GM23338 (cell line): ENCODE results near the gene AK3.

Experiments used
- CREB1 ChIP-seq: fragments of 250-450 bp; sonication (Bioruptor Pico); IDR thresholded peaks from 2 replicates; pipeline ENCODE4 v1.5.0; 2020; ENCODE audit warnings: low read depth, mild to moderate bottlenecking, moderate library complexity
- CTCF ChIP-seq, 2 experiments: fragments of 200-600 bp in 1 of 2; sonication (generic) in 1 of 2; conservative IDR thresholded peaks; 2 replicates each; pipeline versions ENCODE4 v1.5.1 to v1.6.1; 2016 to 2017; ENCODE audit warnings: antibody characterized with exemption in 2 of 2, low read depth in 2 of 2, mild to moderate bottlenecking in 2 of 2, moderate library complexity in 1 of 2
- EZH2 ChIP-seq: fragments of 200-600 bp; sonication (generic); IDR thresholded peaks from one replicate; pipeline ENCODE4 v1.8.0; 2017; ENCODE audit warnings: antibody characterized with exemption, mild to moderate bottlenecking, low read depth; ENCODE audit not compliant: unreplicated experiment
- EZH2phosphoT487 ChIP-seq: fragments of 200-600 bp; sonication (generic); IDR thresholded peaks from one replicate; pipeline ENCODE4 v1.8.1; 2018; ENCODE audit warnings: antibody characterized with exemption; ENCODE audit not compliant: unreplicated experiment
- JUNB ChIP-seq: IDR thresholded peaks from one replicate; pipeline ENCODE4 v1.6.1; 2016; ENCODE audit warnings: antibody characterized with exemption; ENCODE audit not compliant: unreplicated experiment
- NANOG ChIP-seq: IDR thresholded peaks from 2 replicates; pipeline ENCODE4 v1.6.1; 2016; ENCODE audit warnings: antibody characterized with exemption, borderline replicate concordance
- POLR2AphosphoS5 ChIP-seq: IDR thresholded peaks from 2 replicates; pipeline ENCODE4 v1.6.1; 2016; ENCODE audit warnings: antibody characterized with exemption, low read depth
- STAT1 ChIP-seq: IDR thresholded peaks from one replicate; pipeline ENCODE4 v1.6.1; 2016; ENCODE audit warnings: antibody characterized with exemption; ENCODE audit not compliant: unreplicated experiment
- ZNF331 ChIP-seq: fragments of 250-450 bp; sonication (Bioruptor Pico); IDR thresholded peaks from 2 replicates; pipeline ENCODE4 v1.5.0; 2020; ENCODE audit warnings: low read depth, mild to moderate bottlenecking, moderate library complexity
- TF ChIP-seq, protein P1 (sequence below): IDR thresholded peaks from one replicate; pipeline ENCODE4 v1.6.1; 2018; ENCODE audit warnings: antibody characterized with exemption; ENCODE audit not compliant: unreplicated experiment
- TF ChIP-seq, protein P2 (sequence below): IDR thresholded peaks from 2 replicates; pipeline ENCODE4 v1.6.1; 2016; ENCODE audit warnings: antibody characterized with exemption

- TF ChIP-seq ZNF331 (CRISPR knock-in tag) = no peak
- no peak for TF ChIP-seq CTCF (conservative IDR thresholded peaks at IDR 0.05; ENCODE audit: low read depth in 2 of 2)
- no peak for TF ChIP-seq JUNB
- TF ChIP-seq EZH2 = no peak
- TF ChIP-seq POLR2AphosphoS5 = no peak
- TF ChIP-seq, protein P1, sequence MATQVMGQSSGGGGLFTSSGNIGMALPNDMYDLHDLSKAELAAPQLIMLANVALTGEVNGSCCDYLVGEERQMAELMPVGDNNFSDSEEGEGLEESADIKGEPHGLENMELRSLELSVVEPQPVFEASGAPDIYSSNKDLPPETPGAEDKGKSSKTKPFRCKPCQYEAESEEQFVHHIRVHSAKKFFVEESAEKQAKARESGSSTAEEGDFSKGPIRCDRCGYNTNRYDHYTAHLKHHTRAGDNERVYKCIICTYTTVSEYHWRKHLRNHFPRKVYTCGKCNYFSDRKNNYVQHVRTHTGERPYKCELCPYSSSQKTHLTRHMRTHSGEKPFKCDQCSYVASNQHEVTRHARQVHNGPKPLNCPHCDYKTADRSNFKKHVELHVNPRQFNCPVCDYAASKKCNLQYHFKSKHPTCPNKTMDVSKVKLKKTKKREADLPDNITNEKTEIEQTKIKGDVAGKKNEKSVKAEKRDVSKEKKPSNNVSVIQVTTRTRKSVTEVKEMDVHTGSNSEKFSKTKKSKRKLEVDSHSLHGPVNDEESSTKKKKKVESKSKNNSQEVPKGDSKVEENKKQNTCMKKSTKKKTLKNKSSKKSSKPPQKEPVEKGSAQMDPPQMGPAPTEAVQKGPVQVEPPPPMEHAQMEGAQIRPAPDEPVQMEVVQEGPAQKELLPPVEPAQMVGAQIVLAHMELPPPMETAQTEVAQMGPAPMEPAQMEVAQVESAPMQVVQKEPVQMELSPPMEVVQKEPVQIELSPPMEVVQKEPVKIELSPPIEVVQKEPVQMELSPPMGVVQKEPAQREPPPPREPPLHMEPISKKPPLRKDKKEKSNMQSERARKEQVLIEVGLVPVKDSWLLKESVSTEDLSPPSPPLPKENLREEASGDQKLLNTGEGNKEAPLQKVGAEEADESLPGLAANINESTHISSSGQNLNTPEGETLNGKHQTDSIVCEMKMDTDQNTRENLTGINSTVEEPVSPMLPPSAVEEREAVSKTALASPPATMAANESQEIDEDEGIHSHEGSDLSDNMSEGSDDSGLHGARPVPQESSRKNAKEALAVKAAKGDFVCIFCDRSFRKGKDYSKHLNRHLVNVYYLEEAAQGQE = no peak
- no peak for TF ChIP-seq EZH2phosphoT487
- TF ChIP-seq, protein P2, sequence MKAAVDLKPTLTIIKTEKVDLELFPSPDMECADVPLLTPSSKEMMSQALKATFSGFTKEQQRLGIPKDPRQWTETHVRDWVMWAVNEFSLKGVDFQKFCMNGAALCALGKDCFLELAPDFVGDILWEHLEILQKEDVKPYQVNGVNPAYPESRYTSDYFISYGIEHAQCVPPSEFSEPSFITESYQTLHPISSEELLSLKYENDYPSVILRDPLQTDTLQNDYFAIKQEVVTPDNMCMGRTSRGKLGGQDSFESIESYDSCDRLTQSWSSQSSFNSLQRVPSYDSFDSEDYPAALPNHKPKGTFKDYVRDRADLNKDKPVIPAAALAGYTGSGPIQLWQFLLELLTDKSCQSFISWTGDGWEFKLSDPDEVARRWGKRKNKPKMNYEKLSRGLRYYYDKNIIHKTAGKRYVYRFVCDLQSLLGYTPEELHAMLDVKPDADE = no peak
- TF ChIP-seq NANOG = no peak
- TF ChIP-seq STAT1 = no peak
- TF ChIP-seq CREB1 = no peak
Observed at GRCh38 chr9:4684820-4685219, 56.2 kb downstream of the AK3 start.
